CD4-positive, CD25-positive, alpha-beta regulatory T cell (primary cell): Measurements from ENCODE around the gene GPS1. TPM values are rescaled to one million over a fixed set of nuclear protein-coding genes. Genes with fewer than 3 reads are reported as not detected.

Source experiments
- ATAC-seq, 2 donors: fragments of 150-1000 bp; cut with Tn5 transposase; one replicate each; pipeline ENCODE4 v1.10.0; 2021; ENCODE audit warnings: low read depth in 2 of 2, moderate number of reproducible peaks in 2 of 2, moderate library complexity in 1 of 2
- DNase-seq, 3 donors: peaks; one replicate each; pipeline versions ENCODE4 v3.0.0 to v3.0.0-alpha.2; 2012 to 2022; ENCODE audit warnings: mixed read lengths in 1 of 3
- H3K27ac ChIP-seq: one replicate; pipeline ENCODE4 v1.7.0; 2013; ENCODE audit warnings: mild to moderate bottlenecking, low read length; ENCODE audit not compliant: insufficient read depth, poor library complexity, severe bottlenecking
- H3K27me3 ChIP-seq: one replicate; pipeline ENCODE4 v1.7.0; 2013; ENCODE audit warnings: low read length; ENCODE audit not compliant: control insufficient read depth, insufficient read depth
- H3K36me3 ChIP-seq: one replicate; pipeline ENCODE4 v1.7.0; 2013; ENCODE audit warnings: mild to moderate bottlenecking, low read length, moderate library complexity; ENCODE audit not compliant: control insufficient read depth, insufficient read depth
- H3K4me1 ChIP-seq: 2 replicates; pipeline ENCODE4 v1.7.0; 2013; ENCODE audit warnings: mild to moderate bottlenecking, low read length; ENCODE audit not compliant: insufficient read depth, control insufficient read depth, poor library complexity, severe bottlenecking
- H3K4me3 ChIP-seq: one replicate; pipeline ENCODE4 v1.7.0; 2013; ENCODE audit warnings: low read depth, mild to moderate bottlenecking, low read length, moderate library complexity
- H3K9me3 ChIP-seq, 2 experiments: 1 replicate in 1 of 2; 2 replicates in 1 of 2; pipeline ENCODE4 v1.7.0; 2013; ENCODE audit warnings: low read length in 2 of 2, mild to moderate bottlenecking in 1 of 2, moderate library complexity in 1 of 2; ENCODE audit not compliant: control insufficient read depth in 2 of 2
- H3K27ac Mint-ChIP-seq, 3 donors: one replicate each; pipeline ENCODE4 v1.8.0; 2020 to 2022; ENCODE audit warnings: mild to moderate bottlenecking in 3 of 3, mixed read lengths in 3 of 3, moderate library complexity in 2 of 3
- H3K27me3 Mint-ChIP-seq: one replicate; pipeline ENCODE4 v1.8.0; 2022; ENCODE audit warnings: mild to moderate bottlenecking, mixed read lengths
- H3K36me3 Mint-ChIP-seq: one replicate; pipeline ENCODE4 v1.8.0; 2020; ENCODE audit warnings: mixed read lengths
- H3K4me1 Mint-ChIP-seq, 4 donors: one replicate each; pipeline ENCODE4 v1.8.0; 2020 to 2022; ENCODE audit warnings: mixed read lengths in 4 of 4, mild to moderate bottlenecking in 1 of 4
- H3K4me3 Mint-ChIP-seq, 4 donors: one replicate each; pipeline ENCODE4 v1.8.0; 2020 to 2022; ENCODE audit warnings: mild to moderate bottlenecking in 4 of 4, mixed read lengths in 4 of 4, moderate library complexity in 3 of 4
- H3K9me3 Mint-ChIP-seq, 7 donors: one replicate each; pipeline ENCODE4 v1.8.0; 2020 to 2022; ENCODE audit warnings: mixed read lengths in 7 of 7, mild to moderate bottlenecking in 3 of 7, moderate library complexity in 2 of 7
- polyA plus RNA-seq, 4 donors: library from polyadenylated mRNA; unstranded; fragments of 300-500 nt; fragmentation: Illumina TruSeq; gene quantifications; one replicate each; pipeline ENCODE4 v1.2.3, GENCODE V29; 2021
- total RNA-seq: library from RNA; stranded (reverse); gene quantifications from one replicate; pipeline ENCODE4 v1.2.3, GENCODE V29; 2022

The GPS1 gene
- total and polyA plus RNA-seq, 5 donors from 2014 or later, result 87.5 to 170 (median 153) TPM

DNA sequence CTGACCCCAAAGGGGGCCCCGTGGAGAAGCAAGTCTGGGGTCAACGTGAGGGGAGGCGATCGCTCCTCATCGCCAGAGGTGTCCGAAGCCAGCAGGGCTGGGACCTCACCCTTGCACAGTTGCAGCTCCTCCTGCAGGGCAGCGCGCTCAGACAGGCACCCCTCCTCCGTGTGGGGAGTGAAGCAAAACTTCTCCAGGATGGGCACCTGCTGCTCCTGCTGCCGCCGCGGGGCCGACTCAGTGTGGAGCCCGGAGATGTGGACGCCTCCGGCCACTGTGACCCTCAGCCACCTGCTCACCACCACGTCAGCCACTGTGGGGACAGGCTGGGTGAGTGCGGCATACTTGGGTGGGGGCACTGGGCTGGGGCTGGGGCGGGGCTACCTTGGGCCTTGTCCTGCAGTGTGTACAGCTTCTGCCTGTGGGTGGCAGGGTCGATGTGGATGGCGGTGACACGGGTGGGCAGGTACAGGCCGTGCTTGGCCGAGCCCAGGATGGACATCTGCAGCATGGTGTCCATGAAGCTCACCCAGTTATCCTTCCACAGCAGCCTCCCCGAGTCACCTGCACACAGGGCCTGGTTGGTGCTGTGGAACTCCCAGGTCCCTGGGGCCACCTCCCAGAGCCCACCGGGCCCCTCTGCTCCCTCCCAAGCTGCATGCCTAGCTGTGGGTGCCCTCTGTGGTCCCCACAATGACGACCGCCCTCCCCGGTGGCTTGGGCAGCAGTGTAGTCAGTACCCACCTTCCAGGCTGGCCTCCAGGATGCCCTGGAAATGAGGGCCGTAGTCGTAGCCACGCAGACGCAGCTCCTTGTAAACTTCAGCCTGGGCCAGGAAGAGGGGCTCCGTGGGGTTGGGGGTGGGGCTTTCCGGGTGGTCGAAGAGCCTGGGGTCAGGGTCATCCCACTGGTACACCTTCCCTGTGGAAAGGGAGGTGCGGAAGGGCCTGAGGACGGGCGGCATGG lies 35.5 kb downstream of the GPS1 start:
- no peaks in the 10 kb centered on the region for H3K27me3 ChIP-seq
- Mint-ChIP-seq H3K4me3 (no peak overlapping the region), H3K27ac (no peak overlapping the region), H3K4me1 (no peaks in the 10 kb centered on the region), H3K9me3 (no peaks in the 10 kb centered on the region), H3K36me3 (no peaks in the 10 kb centered on the region), H3K27me3 (no peaks in the 10 kb centered on the region)
- no peaks in the 10 kb centered on the region for H3K9me3 ChIP-seq
- ATAC-seq (no peak), DNase-seq (no peak)
- H3K36me3 ChIP-seq, result peaks cover 30% of the 10 kb centered on the region
- H3K4me3 ChIP-seq, result no peak overlapping the region
- no peaks in the 10 kb centered on the region for H3K4me1 ChIP-seq
- no peak overlapping the region for H3K27ac ChIP-seq

DNA sequence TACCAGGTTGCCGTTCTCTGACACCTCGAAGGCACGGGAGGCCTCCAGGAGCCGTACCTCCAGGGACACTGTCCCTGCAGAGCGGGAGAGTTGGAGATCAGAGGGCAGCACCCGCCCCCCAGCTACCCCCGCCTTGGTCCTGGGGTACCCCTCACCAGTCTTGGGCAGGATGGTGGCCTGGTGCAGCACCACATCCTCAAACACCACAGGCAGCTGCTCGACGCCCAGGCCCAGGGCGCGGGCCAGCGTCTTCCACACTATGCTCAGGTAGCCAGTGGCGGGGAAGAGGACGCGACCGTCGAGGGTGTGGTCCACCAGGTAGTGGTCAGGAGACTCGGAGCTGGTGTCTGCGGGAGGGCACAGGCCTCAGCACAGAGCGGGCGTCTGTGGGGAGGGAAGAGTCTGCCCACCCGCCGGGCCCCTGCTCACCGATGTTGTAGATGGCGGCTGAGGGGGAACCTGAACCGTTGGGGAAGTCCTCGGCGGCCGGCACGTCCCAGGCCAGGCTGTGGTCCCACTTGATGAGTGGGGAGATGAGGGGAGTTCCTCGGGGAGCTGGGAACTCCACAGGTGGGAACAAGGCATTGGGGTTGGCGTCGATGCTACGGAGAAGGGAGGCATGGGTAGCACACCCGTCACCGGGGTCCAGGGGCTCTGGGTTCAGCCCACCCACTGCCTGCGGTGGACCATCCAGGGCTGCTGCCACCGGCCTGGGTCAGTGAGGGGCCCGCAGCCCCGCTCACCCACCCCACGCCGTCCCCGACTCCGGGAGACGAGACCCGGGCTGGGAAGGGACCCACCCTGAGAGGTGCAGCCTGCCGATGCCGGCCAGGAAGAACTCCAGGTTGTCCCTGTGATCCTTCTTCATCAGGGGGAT lies 36.5 kb downstream of the GPS1 start:
- Histone ChIP-seq H3K36me3 (peaks cover 27% of the 10 kb centered on the region), H3K4me1 (no peaks in the 10 kb centered on the region), H3K27me3 (no peaks in the 10 kb centered on the region), H3K4me3 (no peak overlapping the region), H3K27ac (no peak overlapping the region), H3K9me3 (no peaks in the 10 kb centered on the region)
- Mint-ChIP-seq H3K4me1 (no peaks in the 10 kb centered on the region), H3K27me3 (no peaks in the 10 kb centered on the region), H3K36me3 (no peaks in the 10 kb centered on the region), H3K27ac (no peak overlapping the region), H3K4me3 (no peak overlapping the region), H3K9me3 (no peaks in the 10 kb centered on the region)
- ATAC-seq (no peak), DNase-seq (no peak)

DNA sequence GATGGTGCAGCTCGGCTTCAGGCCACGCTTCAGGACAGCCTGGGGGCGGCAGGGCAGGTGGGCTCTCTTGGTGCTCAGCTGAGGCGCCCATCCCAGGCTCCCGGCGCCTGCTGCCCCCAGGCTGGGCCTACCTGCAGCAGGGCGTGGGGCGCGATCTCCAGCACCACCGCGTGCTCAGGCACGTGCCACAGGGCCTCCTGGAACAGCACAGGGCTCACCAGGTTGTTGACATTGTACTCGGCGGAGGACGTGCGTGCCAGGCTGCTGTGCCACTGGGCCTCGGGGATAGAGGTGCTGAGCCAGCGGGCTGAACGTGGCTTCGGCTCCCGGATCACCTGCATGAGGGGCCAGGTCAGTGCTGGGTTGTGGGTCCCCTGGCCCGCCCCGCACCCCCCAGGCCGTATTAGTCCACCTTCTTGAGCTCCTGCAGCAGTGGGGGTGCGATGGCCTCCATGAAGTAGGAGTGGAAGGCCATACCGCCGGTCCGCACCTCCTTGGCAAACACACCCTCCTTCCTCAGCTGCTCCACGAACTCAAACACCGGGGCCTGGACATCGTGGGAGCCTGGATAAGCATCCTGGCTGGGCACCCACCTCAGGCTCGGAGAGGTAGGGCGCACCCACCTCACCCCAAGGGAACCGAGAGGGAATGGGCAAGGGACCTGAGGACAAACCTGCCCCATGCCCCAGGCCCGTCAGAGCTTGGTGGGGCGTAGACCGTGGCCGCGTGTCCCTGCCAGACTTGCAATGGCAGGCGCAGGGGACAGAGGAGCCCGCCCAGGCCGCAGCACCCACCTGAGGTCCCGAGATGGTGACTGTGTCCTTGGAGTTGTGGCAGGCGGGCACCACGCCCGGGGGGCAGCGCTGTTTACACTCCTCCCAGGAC lies 37.4 kb downstream of the GPS1 start:
- ATAC-seq (no peak), DNase-seq (no peak)
- Mint-ChIP-seq H3K36me3 (no peaks in the 10 kb centered on the region), H3K4me1 (no peaks in the 10 kb centered on the region), H3K27ac (no peak overlapping the region), H3K4me3 (no peak overlapping the region), H3K9me3 (no peaks in the 10 kb centered on the region), H3K27me3 (no peaks in the 10 kb centered on the region)
- Histone ChIP-seq H3K27me3 (no peaks in the 10 kb centered on the region), H3K36me3 (peaks cover 28% of the 10 kb centered on the region), H3K4me1 (no peaks in the 10 kb centered on the region), H3K9me3 (no peaks in the 10 kb centered on the region), H3K27ac (no peak overlapping the region), H3K4me3 (no peak overlapping the region)

DNA sequence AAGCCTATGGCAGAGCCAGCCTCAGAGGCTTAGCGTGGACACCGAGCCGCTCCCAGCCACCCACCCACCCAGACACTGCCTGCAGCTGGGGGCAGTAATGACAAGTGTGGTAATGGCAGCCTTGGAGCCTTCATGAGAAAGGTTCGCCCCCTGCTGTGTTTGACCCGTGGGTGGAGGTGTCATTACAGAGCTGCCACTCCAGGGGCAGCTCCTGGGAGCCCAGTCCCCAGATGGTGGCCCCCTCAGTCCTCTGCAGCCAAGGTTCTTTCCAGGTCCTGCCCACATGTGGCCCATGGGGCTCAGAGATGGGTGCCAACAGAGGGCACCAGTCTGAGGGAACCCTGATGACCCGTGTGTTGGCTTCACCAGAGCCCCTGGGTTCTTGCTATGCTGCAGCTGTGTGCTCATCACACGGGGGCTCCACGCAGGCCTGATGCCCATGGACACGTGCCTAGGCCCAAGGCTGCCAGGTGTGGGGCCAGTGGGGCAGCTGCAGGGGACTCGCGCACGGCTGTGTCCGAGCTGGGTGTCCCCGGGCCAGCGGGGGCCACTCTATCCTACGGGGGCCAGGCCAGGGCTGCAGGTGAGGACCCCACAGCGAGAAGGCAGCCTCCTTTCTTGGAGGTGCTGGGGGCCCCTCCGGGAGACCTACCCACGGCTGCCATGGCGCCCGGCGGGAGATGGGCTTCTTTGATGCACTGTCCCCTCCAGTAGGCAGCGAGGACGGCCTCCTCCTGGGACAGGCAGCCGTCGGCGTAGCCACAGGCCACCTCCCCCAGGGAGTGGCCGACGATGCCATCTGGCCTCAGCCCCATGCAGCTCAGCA lies 38.2 kb downstream of the GPS1 start:
- Mint-ChIP-seq H3K27ac (no peak overlapping the region), H3K9me3 (no peaks in the 10 kb centered on the region), H3K36me3 (no peaks in the 10 kb centered on the region), H3K27me3 (no peaks in the 10 kb centered on the region), H3K4me3 (no peak overlapping the region), H3K4me1 (no peaks in the 10 kb centered on the region)
- Histone ChIP-seq H3K4me3 (no peak overlapping the region), H3K4me1 (no peaks in the 10 kb centered on the region), H3K27me3 (no peaks in the 10 kb centered on the region), H3K36me3 (peaks cover 26% of the 10 kb centered on the region), H3K27ac (no peak overlapping the region), H3K9me3 (no peaks in the 10 kb centered on the region)
- no peak for DNase-seq
- no peak for ATAC-seq

DNA sequence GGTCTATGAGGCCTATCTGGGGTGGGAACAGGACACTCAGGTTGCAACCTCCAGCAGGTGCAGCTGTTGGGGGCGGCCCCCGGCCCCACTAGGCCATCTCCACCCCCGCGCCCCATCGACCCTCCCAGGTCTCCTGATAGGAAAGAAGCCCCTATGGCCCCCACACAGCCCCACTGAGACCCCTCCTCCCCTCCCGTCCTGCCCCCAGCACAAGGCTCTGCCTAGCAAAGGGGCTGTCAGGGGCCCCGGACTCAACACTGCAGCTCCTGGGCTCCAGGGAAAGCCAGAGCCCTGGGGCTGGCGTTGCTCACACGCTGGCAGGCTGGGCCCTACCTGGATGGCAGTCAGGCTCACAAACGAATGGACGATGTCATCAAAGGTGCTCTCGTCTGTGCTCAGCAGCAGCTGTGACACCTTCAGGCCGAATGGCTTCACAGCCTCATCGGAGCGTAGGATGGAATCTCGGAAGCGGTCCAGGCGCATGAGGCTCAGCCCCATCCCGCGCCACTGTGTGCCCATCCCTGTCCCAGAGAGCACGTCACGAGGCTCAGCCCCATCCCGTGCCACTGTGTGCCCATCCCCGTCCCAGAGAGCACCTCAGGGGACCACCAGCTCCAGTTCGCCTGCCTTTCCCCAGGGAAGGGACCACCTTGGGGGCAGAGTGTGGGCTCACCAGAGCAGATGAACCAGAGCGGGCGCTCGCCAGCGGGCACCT lies 39.0 kb downstream of the GPS1 start:
- Histone ChIP-seq H3K9me3 (no peaks in the 10 kb centered on the region), H3K4me1 (no peaks in the 10 kb centered on the region), H3K27ac (no peak overlapping the region), H3K4me3 (no peak overlapping the region), H3K27me3 (no peaks in the 10 kb centered on the region), H3K36me3 (peaks cover 26% of the 10 kb centered on the region)
- no peak overlapping the region for H3K4me3 Mint-ChIP-seq
- H3K27me3 Mint-ChIP-seq, result no peaks in the 10 kb centered on the region
- DNase-seq (no peak), ATAC-seq (no peak)
- H3K36me3 Mint-ChIP-seq, result no peaks in the 10 kb centered on the region
- H3K27ac Mint-ChIP-seq, result no peak overlapping the region
- no peaks in the 10 kb centered on the region for H3K9me3 Mint-ChIP-seq
- H3K4me1 Mint-ChIP-seq, result no peaks in the 10 kb centered on the region

DNA sequence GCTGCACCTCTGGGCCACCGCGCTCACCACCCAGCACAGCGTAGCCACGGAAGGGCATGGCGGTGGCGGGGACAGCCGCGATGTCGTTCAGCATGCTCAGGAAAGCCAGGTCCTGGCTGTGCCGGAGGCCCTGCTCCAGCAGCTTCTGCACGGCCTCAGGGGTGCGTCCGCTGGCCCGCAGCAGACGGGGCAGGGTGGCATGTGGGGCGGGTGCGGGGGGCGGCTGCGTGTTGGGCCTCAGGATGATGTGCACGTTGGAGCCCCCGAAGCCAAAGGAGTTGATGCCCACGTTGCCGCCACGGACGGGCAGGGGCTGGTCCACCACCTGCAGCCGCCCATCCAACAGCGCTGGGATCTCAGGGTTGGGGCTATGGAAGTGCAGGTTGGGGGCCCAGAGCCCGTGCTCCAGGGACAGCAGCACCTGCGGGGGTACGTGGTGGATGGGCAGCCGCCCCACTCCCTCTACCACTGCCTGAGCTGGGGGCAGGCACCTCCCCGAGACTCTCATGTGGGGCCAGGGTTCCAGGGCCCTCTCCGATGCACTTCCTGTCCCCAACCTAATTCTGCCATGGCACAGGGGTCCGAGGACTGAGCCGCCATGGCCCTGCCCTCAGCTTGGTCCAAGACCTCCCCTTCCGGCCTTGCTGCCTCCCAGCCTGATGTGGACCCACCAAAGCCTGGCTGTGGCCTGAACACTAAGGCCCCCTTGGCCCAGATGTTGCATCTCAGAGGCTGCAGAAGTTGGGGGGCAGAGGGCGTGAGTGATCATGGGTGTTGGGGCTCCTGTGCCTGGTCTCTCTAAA lies 39.8 kb downstream of the GPS1 start:
- H3K4me1 Mint-ChIP-seq, result peaks cover 0 to 2% (median 0%) of the 10 kb centered on the region in 4 donors
- Histone ChIP-seq H3K27ac (no peak overlapping the region), H3K4me1 (peaks cover 3% of the 10 kb centered on the region), H3K27me3 (no peaks in the 10 kb centered on the region), H3K9me3 (no peaks in the 10 kb centered on the region), H3K4me3 (no peak overlapping the region), H3K36me3 (peaks cover 21% of the 10 kb centered on the region)
- no peaks in the 10 kb centered on the region for H3K27me3 Mint-ChIP-seq
- H3K9me3 Mint-ChIP-seq, result no peaks in the 10 kb centered on the region
- DNase-seq (no peak), ATAC-seq (no peak)
- H3K36me3 Mint-ChIP-seq, result no peaks in the 10 kb centered on the region
- no peak overlapping the region for H3K27ac Mint-ChIP-seq
- no peak overlapping the region for H3K4me3 Mint-ChIP-seq
